Gastrocnemius medialis (tissue), 4 donors: Measurements from ENCODE around the gene CGNL1.

Source experiments
- POLR2A ChIP-seq, 2 donors: fragments of 450-650 bp; IDR thresholded peaks; one replicate each; pipeline ENCODE4 v1.6.1; 2017; ENCODE audit warnings: antibody characterized with exemption in 2 of 2, mild to moderate bottlenecking in 2 of 2, moderate library complexity in 2 of 2
- TF ChIP-seq, protein P1 (sequence below), 5 experiments: fragments of 450-650 bp in 3 of 5; fragments of 200-600 bp in 2 of 5; sonication (generic) in 2 of 5; IDR thresholded peaks in 4 of 5; conservative IDR thresholded peaks in 1 of 5; 1 replicate in 4 of 5; 2 replicates in 1 of 5; pipeline ENCODE4 v1.5.1; 2016 to 2019; ENCODE audit warnings: antibody characterized with exemption in 5 of 5, mild to moderate bottlenecking in 3 of 5, moderate library complexity in 3 of 5

DNA sequence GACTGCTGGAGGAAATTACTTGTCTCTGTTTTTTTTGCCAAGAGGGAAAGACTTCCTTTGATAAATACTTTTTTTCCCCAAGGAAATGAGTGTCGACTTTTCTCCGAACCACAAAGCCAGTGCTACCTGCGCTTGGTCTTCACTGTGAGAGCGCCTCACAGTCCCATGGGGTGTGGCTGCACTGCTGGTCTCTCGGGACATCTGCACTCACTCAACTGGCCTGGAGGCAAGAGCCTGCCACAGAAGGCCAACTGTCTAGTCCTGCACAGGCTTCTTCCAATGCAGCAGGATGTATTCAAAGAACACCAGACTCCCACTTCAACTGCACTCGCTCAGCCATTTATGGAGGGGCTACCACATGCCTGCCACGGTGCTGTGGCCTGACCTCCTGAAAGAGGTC lies 40.6 kb upstream of the CGNL1 start:
- TF ChIP-seq, protein P1, sequence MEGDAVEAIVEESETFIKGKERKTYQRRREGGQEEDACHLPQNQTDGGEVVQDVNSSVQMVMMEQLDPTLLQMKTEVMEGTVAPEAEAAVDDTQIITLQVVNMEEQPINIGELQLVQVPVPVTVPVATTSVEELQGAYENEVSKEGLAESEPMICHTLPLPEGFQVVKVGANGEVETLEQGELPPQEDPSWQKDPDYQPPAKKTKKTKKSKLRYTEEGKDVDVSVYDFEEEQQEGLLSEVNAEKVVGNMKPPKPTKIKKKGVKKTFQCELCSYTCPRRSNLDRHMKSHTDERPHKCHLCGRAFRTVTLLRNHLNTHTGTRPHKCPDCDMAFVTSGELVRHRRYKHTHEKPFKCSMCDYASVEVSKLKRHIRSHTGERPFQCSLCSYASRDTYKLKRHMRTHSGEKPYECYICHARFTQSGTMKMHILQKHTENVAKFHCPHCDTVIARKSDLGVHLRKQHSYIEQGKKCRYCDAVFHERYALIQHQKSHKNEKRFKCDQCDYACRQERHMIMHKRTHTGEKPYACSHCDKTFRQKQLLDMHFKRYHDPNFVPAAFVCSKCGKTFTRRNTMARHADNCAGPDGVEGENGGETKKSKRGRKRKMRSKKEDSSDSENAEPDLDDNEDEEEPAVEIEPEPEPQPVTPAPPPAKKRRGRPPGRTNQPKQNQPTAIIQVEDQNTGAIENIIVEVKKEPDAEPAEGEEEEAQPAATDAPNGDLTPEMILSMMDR (IDR thresholded peaks at IDR 0.05 in 4 of 5, conservative IDR thresholded peaks at IDR 0.05 in 1 of 5): no peak
- no peak for TF ChIP-seq POLR2A (IDR thresholded peaks at IDR 0.05)
